ENCODE measurements around the gene HIPK2. TPM values are rescaled to one million over a fixed set of nuclear protein-coding genes. Genes with fewer than 3 reads are reported as not detected.

The HIPK2 gene
- total and polyA plus RNA-seq, 2 donors = 8.5 to 9.8 TPM

GRCh38 chr7:139703487-139704307, 74.1 kb downstream of the HIPK2 start:
- 69% methylated on average over 5 of the region's 5 CpGs for WGBS
- Histone ChIP-seq H3K27ac (ENCODE audit: low read depth) (no peak overlapping the region), H3K36me3 (ENCODE audit: insufficient read depth) (no peaks in the 10 kb centered on the region), H3K4me1 (ENCODE audit: insufficient read depth) (no peaks in the 10 kb centered on the region), H3K4me3 (ENCODE audit: low read depth, low read length) (no peak overlapping the region)
- no peak for DNase-seq (ENCODE audit: extremely low spot score)

- Histone ChIP-seq H3K4me1 (ENCODE audit: insufficient read depth) (no peaks in the 10 kb centered on the region), H3K27ac (ENCODE audit: low read depth) (no peak overlapping the region), H3K36me3 (ENCODE audit: insufficient read depth) (no peaks in the 10 kb centered on the region), H3K4me3 (ENCODE audit: low read depth, low read length) (no peak overlapping the region)
- WGBS = 50% methylated on average over 10 of the region's 10 CpGs
- no peak for DNase-seq (ENCODE audit: extremely low spot score)
Measured at GRCh38 chr7:139702811-139703486, 74.8 kb downstream of the HIPK2 start.

GRCh38 chr7:139702313-139702731, 75.5 kb downstream of the HIPK2 start:
- WGBS = 39% methylated on average over 8 of the region's 8 CpGs
- no peaks in the 10 kb centered on the region for H3K36me3 ChIP-seq (ENCODE audit: insufficient read depth)
- no peak for DNase-seq (ENCODE audit: extremely low spot score)
- H3K27ac ChIP-seq (ENCODE audit: low read depth) = no peak overlapping the region
- no peak overlapping the region for H3K4me3 ChIP-seq (ENCODE audit: low read depth, low read length)
- no peaks in the 10 kb centered on the region for H3K4me1 ChIP-seq (ENCODE audit: insufficient read depth)

- H3K4me1 ChIP-seq (ENCODE audit: insufficient read depth) = no peaks in the 10 kb centered on the region
- no peaks in the 10 kb centered on the region for H3K36me3 ChIP-seq (ENCODE audit: insufficient read depth)
Measured at GRCh38 chr7:139701908-139702307, 75.9 kb downstream of the HIPK2 start.

GRCh38 chr7:139700505-139701235, 77.1 kb downstream of the HIPK2 start:
- H3K4me1 ChIP-seq (ENCODE audit: insufficient read depth) = no peaks in the 10 kb centered on the region
- 87% methylated on average over 16 of the region's 16 CpGs for WGBS

More at GRCh38 chr7:139701908-139702307, 75.9 kb downstream of the HIPK2 start:
- WGBS = 62% methylated on average over 12 of the region's 12 CpGs
- H3K4me3 ChIP-seq (ENCODE audit: low read depth, low read length) = no peak overlapping the region
- no peak for DNase-seq (ENCODE audit: extremely low spot score)
- no peak overlapping the region for H3K27ac ChIP-seq (ENCODE audit: low read depth)

GRCh38 chr7:139699640-139700504, 77.9 kb downstream of the HIPK2 start:
- Histone ChIP-seq H3K36me3 (ENCODE audit: insufficient read depth) (no peaks in the 10 kb centered on the region), H3K27ac (ENCODE audit: low read depth) (no peak overlapping the region), H3K4me1 (ENCODE audit: insufficient read depth) (no peaks in the 10 kb centered on the region), H3K4me3 (ENCODE audit: low read depth, low read length) (no peak overlapping the region)
- no peak for DNase-seq (ENCODE audit: extremely low spot score)
- 90% methylated on average over 18 of the region's 18 CpGs for WGBS

More at GRCh38 chr7:139700505-139701235, 77.1 kb downstream of the HIPK2 start:
- Histone ChIP-seq H3K36me3 (ENCODE audit: insufficient read depth) (no peaks in the 10 kb centered on the region), H3K4me3 (ENCODE audit: low read depth, low read length) (no peak overlapping the region), H3K27ac (ENCODE audit: low read depth) (no peak overlapping the region)
- DNase-seq (ENCODE audit: extremely low spot score) = no peak

GRCh38 chr7:139698844-139699243, 79.0 kb downstream of the HIPK2 start:
- no peaks in the 10 kb centered on the region for H3K36me3 ChIP-seq (ENCODE audit: insufficient read depth)
- H3K4me1 ChIP-seq (ENCODE audit: insufficient read depth) = no peaks in the 10 kb centered on the region
- no peak overlapping the region for H3K27ac ChIP-seq (ENCODE audit: low read depth)
- H3K4me3 ChIP-seq (ENCODE audit: low read depth, low read length) = no peak overlapping the region
- 93% methylated on average over 13 of the region's 13 CpGs for WGBS
- DNase-seq (ENCODE audit: extremely low spot score) = no peak

- DNase-seq (ENCODE audit: extremely low spot score) = no peak
- no peak overlapping the region for H3K4me3 ChIP-seq (ENCODE audit: low read depth, low read length)
- H3K36me3 ChIP-seq (ENCODE audit: insufficient read depth) = no peaks in the 10 kb centered on the region
- H3K27ac ChIP-seq (ENCODE audit: low read depth) = no peak overlapping the region
- 92% methylated on average over 9 of the region's 9 CpGs for WGBS
- H3K4me1 ChIP-seq (ENCODE audit: insufficient read depth) = no peaks in the 10 kb centered on the region
Measured at GRCh38 chr7:139698278-139698677, 79.5 kb downstream of the HIPK2 start.

- Histone ChIP-seq H3K36me3 (ENCODE audit: insufficient read depth) (no peaks in the 10 kb centered on the region), H3K4me3 (ENCODE audit: low read depth, low read length) (no peak overlapping the region), H3K27ac (ENCODE audit: low read depth) (no peak overlapping the region), H3K4me1 (ENCODE audit: insufficient read depth) (no peaks in the 10 kb centered on the region)
- 71% methylated on average over 10 of the region's 10 CpGs for WGBS
- DNase-seq (ENCODE audit: extremely low spot score) = no peak
Measured at GRCh38 chr7:139697056-139697455, 80.7 kb downstream of the HIPK2 start.

- WGBS = 70% methylated on average over 4 of the region's 4 CpGs
- no peak for DNase-seq (ENCODE audit: extremely low spot score)
- Histone ChIP-seq H3K27ac (ENCODE audit: low read depth) (no peak overlapping the region), H3K4me3 (ENCODE audit: low read depth, low read length) (no peak overlapping the region), H3K4me1 (ENCODE audit: insufficient read depth) (no peaks in the 10 kb centered on the region), H3K36me3 (ENCODE audit: insufficient read depth) (no peaks in the 10 kb centered on the region)
Measured at GRCh38 chr7:139696552-139696951, 81.2 kb downstream of the HIPK2 start.

GRCh38 chr7:139695588-139695987, 82.2 kb downstream of the HIPK2 start:
- Histone ChIP-seq H3K4me1 (ENCODE audit: insufficient read depth) (no peaks in the 10 kb centered on the region), H3K36me3 (ENCODE audit: insufficient read depth) (no peaks in the 10 kb centered on the region), H3K27ac (ENCODE audit: low read depth) (no peak overlapping the region), H3K4me3 (ENCODE audit: low read depth, low read length) (no peak overlapping the region)
- no peak for DNase-seq (ENCODE audit: extremely low spot score)
- 56% methylated on average over 1 of the region's 1 CpG for WGBS

- no peak for DNase-seq (ENCODE audit: extremely low spot score)
- no peaks in the 10 kb centered on the region for H3K36me3 ChIP-seq (ENCODE audit: insufficient read depth)
- 92% methylated on average over 14 of the region's 14 CpGs for WGBS
- H3K4me1 ChIP-seq (ENCODE audit: insufficient read depth) = no peaks in the 10 kb centered on the region
- H3K4me3 ChIP-seq (ENCODE audit: low read depth, low read length) = no peak overlapping the region
- no peak overlapping the region for H3K27ac ChIP-seq (ENCODE audit: low read depth)
Measured at GRCh38 chr7:139695051-139695450, 82.7 kb downstream of the HIPK2 start.

GRCh38 chr7:139694389-139694676, 83.5 kb downstream of the HIPK2 start:
- H3K27ac ChIP-seq (ENCODE audit: low read depth) = no peak overlapping the region
- WGBS = 95% methylated on average over 8 of the region's 8 CpGs
- H3K4me3 ChIP-seq (ENCODE audit: low read depth, low read length) = no peak overlapping the region
- DNase-seq (ENCODE audit: extremely low spot score) = no peak
- H3K4me1 ChIP-seq (ENCODE audit: insufficient read depth) = no peaks in the 10 kb centered on the region
- H3K36me3 ChIP-seq (ENCODE audit: insufficient read depth) = no peaks in the 10 kb centered on the region
